Keratinocyte (primary cell): ENCODE data around the gene TSPEAR. TPM values are rescaled to one million over a fixed set of nuclear protein-coding genes. Genes with fewer than 3 reads are reported as not detected.

Experiments
- DNase-seq: peaks from one replicate; pipeline ENCODE4 v3.0.0-alpha.2; 2011; ENCODE audit warnings: low read depth, missing footprints, low spot score
- FAIRE-seq: peaks from 2 replicates; lab custom pipeline; 2011; peaks lifted over from hg19 to GRCh38; lab: Jason Lieb, UNC
- H2AFZ ChIP-seq: 2 replicates; pipeline ENCODE4 v1.6.0; 2012; ENCODE audit warnings: low read length, control low read depth, inconsistent platforms; ENCODE audit not compliant: control insufficient read depth
- H3K27ac ChIP-seq: 2 replicates; pipeline ENCODE4 v1.5.1; 2011; ENCODE audit warnings: low read length; ENCODE audit not compliant: control insufficient read depth, insufficient read depth
- H3K27me3 ChIP-seq: 3 replicates; pipeline ENCODE4 v1.6.0; 2011; ENCODE audit warnings: low read length; ENCODE audit not compliant: control insufficient read depth, insufficient read depth; ENCODE audit errors: extremely low read depth
- H3K36me3 ChIP-seq, 2 experiments: 2 replicates in 1 of 2; 3 replicates in 1 of 2; pipeline ENCODE4 v1.5.1; 2011; ENCODE audit warnings: low read length in 2 of 2, mild to moderate bottlenecking in 1 of 2; ENCODE audit not compliant: control insufficient read depth in 2 of 2, insufficient read depth in 2 of 2; ENCODE audit errors: extremely low read depth in 1 of 2
- H3K4me1 ChIP-seq: 3 replicates; pipeline ENCODE4 v1.5.1; 2011; ENCODE audit warnings: low read length; ENCODE audit not compliant: control insufficient read depth, insufficient read depth; ENCODE audit errors: extremely low read depth
- H3K4me2 ChIP-seq: 3 replicates; pipeline ENCODE4 v1.6.0; 2011; ENCODE audit warnings: low read depth, low read length; ENCODE audit not compliant: control insufficient read depth, insufficient read depth; ENCODE audit errors: extremely low read depth
- H3K4me3 ChIP-seq, 3 experiments: fragments of 200-600 bp in 1 of 3; sonication (generic) in 1 of 3; 2 replicates in 2 of 3; 3 replicates in 1 of 3; pipeline ENCODE4 v1.5.1; 2011 to 2016; ENCODE audit warnings: low read length in 3 of 3, mild to moderate bottlenecking in 3 of 3, control low read depth in 2 of 3, inconsistent platforms in 1 of 3, low read depth in 1 of 3, mixed read lengths in 1 of 3, mixed run types in 1 of 3, moderate library complexity in 1 of 3; ENCODE audit not compliant: control insufficient read depth in 2 of 3, insufficient read depth in 2 of 3; ENCODE audit errors: extremely low read depth in 1 of 3
- H3K79me2 ChIP-seq: 2 replicates; pipeline ENCODE4 v1.6.0; 2012; ENCODE audit warnings: low read length; ENCODE audit not compliant: control insufficient read depth, insufficient read depth
- H3K9ac ChIP-seq: 3 replicates; pipeline ENCODE4 v1.6.0; 2011; ENCODE audit warnings: low read length; ENCODE audit not compliant: control insufficient read depth, insufficient read depth; ENCODE audit errors: extremely low read depth
- H3K9me1 ChIP-seq: 3 replicates; pipeline ENCODE4 v1.6.0; 2011; ENCODE audit warnings: low read length; ENCODE audit not compliant: control insufficient read depth, insufficient read depth; ENCODE audit errors: extremely low read depth
- H3K9me3 ChIP-seq: 2 replicates; pipeline ENCODE4 v1.5.1; 2012; ENCODE audit warnings: low read depth, low read length; ENCODE audit not compliant: control insufficient read depth
- H4K20me1 ChIP-seq: 3 replicates; pipeline ENCODE4 v1.6.0; 2011; ENCODE audit warnings: low read length; ENCODE audit not compliant: control insufficient read depth, insufficient read depth; ENCODE audit errors: extremely low read depth
- CTCF ChIP-seq, 3 experiments: IDR thresholded peaks in 1 of 3; conservative IDR thresholded peaks in 1 of 3; optimal IDR thresholded peaks in 1 of 3; 2 replicates in 2 of 3; 3 replicates in 1 of 3; pipeline versions ENCODE3 to v1.5.1; 2011; ENCODE audit warnings: low read length in 3 of 3, mild to moderate bottlenecking in 3 of 3, moderate library complexity in 2 of 3, control low read depth in 1 of 3, inconsistent platforms in 1 of 3; ENCODE audit not compliant: insufficient read depth in 2 of 3; ENCODE audit errors: extremely low read depth in 1 of 3
- EZH2 ChIP-seq: IDR thresholded peaks from one replicate; pipeline ENCODE4 v1.6.1; 2012; ENCODE audit warnings: inconsistent platforms, mild to moderate bottlenecking, low read length, moderate library complexity
- dilution Hi-C: fragments of 300-500 bp; cut with MboI; formaldehyde crosslinking; loops from one replicate; pipeline ENCODE4 v1.7.0; 2020; ENCODE audit warnings: low sequenced_read_pairs; ENCODE audit not compliant: extremely low pct_ligation_motif_present
- polyA plus RNA-seq, 5 experiments: library from polyadenylated mRNA; depleted of rRNA in 3 of 5; stranded (reverse) in 3 of 5; stranded (forward) in 1 of 5; unstranded in 1 of 5; fragments of >200 nt; gene quantifications; 1 replicate in 1 of 5; 2 replicates in 3 of 5; 3 replicates in 1 of 5; pipeline versions ENCODE4 v1.2.1 to v1.2.3, GENCODE V29; 2011 to 2012; ENCODE audit warnings: missing spikeins in 2 of 5, low read depth in 1 of 5, low replicate concordance in 1 of 5

Gene TSPEAR
- polyA plus RNA-seq, 1 donor (not counting 4 experiments of a cell fraction or from before 2014, with no cell fraction given), result 0.12 TPM

GRCh38 chr21:44700101-44701022 lies 11.0 kb downstream of the TSPEAR start:
- no peaks in the 10 kb centered on the region for H3K79me2 ChIP-seq
- H3K9me3 ChIP-seq, result no peaks in the 10 kb centered on the region
- H3K9ac ChIP-seq, result no peak overlapping the region
- TF ChIP-seq CTCF (optimal IDR thresholded peaks at IDR 0.05 in 1 of 3, IDR thresholded peaks at IDR 0.05 in 1 of 3, conservative IDR thresholded peaks at IDR 0.05 in 1 of 3; ENCODE audit: extremely low read depth in 1 of 3, insufficient read depth in 2 of 3, low read length in 3 of 3) (no peak), EZH2 (no peak)
- H3K4me3 ChIP-seq, result no peak overlapping the region
- H3K9me1 ChIP-seq, result no peaks in the 10 kb centered on the region
- dilution Hi-C loops, result no loop called here
- H3K36me3 ChIP-seq, result no peaks in the 10 kb centered on the region
- no peaks in the 10 kb centered on the region for H4K20me1 ChIP-seq
- no peak overlapping the region for H3K27ac ChIP-seq
- H3K4me2 ChIP-seq, result no peak overlapping the region
- H2AFZ ChIP-seq, result no peak overlapping the region
- peaks cover 21% of the 10 kb centered on the region for H3K27me3 ChIP-seq
- no peaks in the 10 kb centered on the region for H3K4me1 ChIP-seq
- FAIRE-seq (no peak), DNase-seq (no peak)

- no peaks in the 10 kb centered on the region for H3K9me3 ChIP-seq
- H3K36me3 ChIP-seq, result no peaks in the 10 kb centered on the region
- FAIRE-seq (no peak), DNase-seq (no peak)
- no peak overlapping the region for H3K4me3 ChIP-seq
- H3K4me1 ChIP-seq, result no peaks in the 10 kb centered on the region
- H4K20me1 ChIP-seq, result no peaks in the 10 kb centered on the region
- H3K27me3 ChIP-seq, result peaks cover 18% of the 10 kb centered on the region
- no peak overlapping the region for H2AFZ ChIP-seq
- dilution Hi-C loops, result no loop called here
- H3K4me2 ChIP-seq, result no peak overlapping the region
- H3K9me1 ChIP-seq, result no peaks in the 10 kb centered on the region
- H3K9ac ChIP-seq, result no peak overlapping the region
- H3K79me2 ChIP-seq, result no peaks in the 10 kb centered on the region
- no peak for TF ChIP-seq EZH2
- no peak overlapping the region for H3K27ac ChIP-seq
Observed at GRCh38 chr21:44699502-44700001, 11.8 kb downstream of the TSPEAR start.
